ENCODE results near the gene BACH2.

Gene BACH2

GRCh38 chr6:90229331-90230010 is 67.2 kb downstream of the BACH2 start:
- H2BK15ac ChIP-seq (ENCODE audit: low read length), result no peak overlapping the region
- H3K9ac ChIP-seq (ENCODE audit: low read depth, low read length, poor library complexity), result no peak overlapping the region
- no peak overlapping the region for H2BK12ac ChIP-seq (ENCODE audit: low read length)
- no peak overlapping the region for H4K91ac ChIP-seq (ENCODE audit: low read depth, low read length, poor library complexity)
- no peaks in the 10 kb centered on the region for H3K9me3 ChIP-seq (replicated peaks in 1 of 2; ENCODE audit: control insufficient read depth in 2 of 2, insufficient read depth in 1 of 2, low read depth in 1 of 2, low read length in 2 of 2)
- DNase-seq (ENCODE audit: low spot score), result no peak
- no peaks in the 10 kb centered on the region for H3K27me3 ChIP-seq (ENCODE audit: control insufficient read depth in 3 of 3, insufficient read depth in 3 of 3, low read depth in 1 of 3, low read length in 3 of 3)
- H3K27ac ChIP-seq (replicated peaks; ENCODE audit: low read length), result no peak overlapping the region
- no peak overlapping the region for H2BK120ac ChIP-seq (ENCODE audit: low read depth, low read length)
- no peak overlapping the region for H2AFZ ChIP-seq (ENCODE audit: low read length)
- H4K8ac ChIP-seq (ENCODE audit: low read depth, low read length), result no peak overlapping the region
- no peak overlapping the region for H2AK5ac ChIP-seq (ENCODE audit: low read depth, low read length)
- H3K36me3 ChIP-seq (replicated peaks in 1 of 2; ENCODE audit: control insufficient read depth in 2 of 2, insufficient read depth in 2 of 2, low read length in 2 of 2), result peaks cover 0 to 2% of the 10 kb centered on the region in 2 donors
- H3K18ac ChIP-seq (ENCODE audit: low read length), result no peak overlapping the region
- H3K4ac ChIP-seq (ENCODE audit: low read length), result no peak overlapping the region
- no peak overlapping the region for H3K4me3 ChIP-seq (ENCODE audit: low read length in 2 of 2)
- H3K14ac ChIP-seq (ENCODE audit: low read length), result no peak overlapping the region
- H3K4me1 ChIP-seq (ENCODE audit: control insufficient read depth in 2 of 2, insufficient read depth in 1 of 2, low read depth in 1 of 2, low read length in 2 of 2), result peaks cover 13 to 18% of the 10 kb centered on the region in 2 donors
- H2BK5ac ChIP-seq (ENCODE audit: low read length), result no peak overlapping the region
- no peak overlapping the region for H3K4me2 ChIP-seq (ENCODE audit: insufficient read depth, low read length, poor library complexity, severe bottlenecking)
- H3K79me1 ChIP-seq (ENCODE audit: low read depth, low read length), result no peaks in the 10 kb centered on the region
- WGBS, 2 donors (ENCODE audit: extremely low coverage in 2 of 2, insufficient read length in 2 of 2, insufficient replicate concordance in 1 of 2), result no CpG with 5 or more reads among the region's 10 CpGs
- H3K23ac ChIP-seq (ENCODE audit: low read depth, low read length, poor library complexity), result no peak overlapping the region

GRCh38 chr6:90227673-90228072 is 69.0 kb downstream of the BACH2 start:
- Histone ChIP-seq H3K36me3 (replicated peaks in 1 of 2; ENCODE audit: control insufficient read depth in 2 of 2, insufficient read depth in 2 of 2, low read length in 2 of 2) (no peaks in the 10 kb centered on the region), H3K4ac (ENCODE audit: low read length) (no peak overlapping the region), H4K8ac (ENCODE audit: low read depth, low read length) (no peak overlapping the region), H3K14ac (ENCODE audit: low read length) (no peak overlapping the region), H2AFZ (ENCODE audit: low read length) (peak overlapping the region; percentile 73), H3K4me2 (ENCODE audit: insufficient read depth, low read length, poor library complexity, severe bottlenecking) (no peak overlapping the region), H3K27me3 (ENCODE audit: control insufficient read depth in 3 of 3, insufficient read depth in 3 of 3, low read depth in 1 of 3, low read length in 3 of 3) (no peaks in the 10 kb centered on the region), H3K4me1 (ENCODE audit: control insufficient read depth in 2 of 2, insufficient read depth in 1 of 2, low read depth in 1 of 2, low read length in 2 of 2) (peaks cover 13 to 18% of the 10 kb centered on the region in 2 donors), H2BK120ac (ENCODE audit: low read depth, low read length) (no peak overlapping the region), H2BK12ac (ENCODE audit: low read length) (no peak overlapping the region), H3K9ac (ENCODE audit: low read depth, low read length, poor library complexity) (no peak overlapping the region), H2BK15ac (ENCODE audit: low read length) (no peak overlapping the region), H2BK5ac (ENCODE audit: low read length) (no peak overlapping the region), H3K23ac (ENCODE audit: low read depth, low read length, poor library complexity) (no peak overlapping the region), H3K4me3 (ENCODE audit: low read length in 2 of 2) (no peak overlapping the region), H3K18ac (ENCODE audit: low read length) (no peak overlapping the region), H4K91ac (ENCODE audit: low read depth, low read length, poor library complexity) (no peak overlapping the region), H3K27ac (replicated peaks; ENCODE audit: low read length) (peak overlapping the region; percentile 78), H2AK5ac (ENCODE audit: low read depth, low read length) (no peak overlapping the region), H3K9me3 (replicated peaks in 1 of 2; ENCODE audit: control insufficient read depth in 2 of 2, insufficient read depth in 1 of 2, low read depth in 1 of 2, low read length in 2 of 2) (peaks cover 2 to 10% of the 10 kb centered on the region in 2 donors), H3K79me1 (ENCODE audit: low read depth, low read length) (peaks cover 3% of the 10 kb centered on the region)
- DNase-seq (ENCODE audit: low spot score), result no peak

- Histone ChIP-seq H3K27ac (replicated peaks; ENCODE audit: low read length) (peak overlapping the region; percentile 78), H3K4me2 (ENCODE audit: insufficient read depth, low read length, poor library complexity, severe bottlenecking) (no peak overlapping the region), H2BK15ac (ENCODE audit: low read length) (no peak overlapping the region), H2AK5ac (ENCODE audit: low read depth, low read length) (no peak overlapping the region), H2AFZ (ENCODE audit: low read length) (peak overlapping the region; percentile 73), H4K8ac (ENCODE audit: low read depth, low read length) (no peak overlapping the region), H3K9me3 (replicated peaks in 1 of 2; ENCODE audit: control insufficient read depth in 2 of 2, insufficient read depth in 1 of 2, low read depth in 1 of 2, low read length in 2 of 2) (peaks cover 2 to 10% of the 10 kb centered on the region in 2 donors), H3K4ac (ENCODE audit: low read length) (no peak overlapping the region), H2BK5ac (ENCODE audit: low read length) (no peak overlapping the region), H3K23ac (ENCODE audit: low read depth, low read length, poor library complexity) (no peak overlapping the region), H3K27me3 (ENCODE audit: control insufficient read depth in 3 of 3, insufficient read depth in 3 of 3, low read depth in 1 of 3, low read length in 3 of 3) (no peaks in the 10 kb centered on the region), H2BK12ac (ENCODE audit: low read length) (no peak overlapping the region), H3K79me1 (ENCODE audit: low read depth, low read length) (peaks cover 3% of the 10 kb centered on the region), H2BK120ac (ENCODE audit: low read depth, low read length) (no peak overlapping the region), H4K91ac (ENCODE audit: low read depth, low read length, poor library complexity) (no peak overlapping the region), H3K4me1 (ENCODE audit: control insufficient read depth in 2 of 2, insufficient read depth in 1 of 2, low read depth in 1 of 2, low read length in 2 of 2) (peaks cover 13 to 18% of the 10 kb centered on the region in 2 donors), H3K4me3 (ENCODE audit: low read length in 2 of 2) (no peak overlapping the region), H3K36me3 (replicated peaks in 1 of 2; ENCODE audit: control insufficient read depth in 2 of 2, insufficient read depth in 2 of 2, low read length in 2 of 2) (no peaks in the 10 kb centered on the region), H3K9ac (ENCODE audit: low read depth, low read length, poor library complexity) (no peak overlapping the region), H3K14ac (ENCODE audit: low read length) (no peak overlapping the region), H3K18ac (ENCODE audit: low read length) (no peak overlapping the region)
- WGBS, 2 donors (ENCODE audit: extremely low coverage in 2 of 2, insufficient read length in 2 of 2, insufficient replicate concordance in 1 of 2), result no CpG with 5 or more reads among the region's 6 CpGs
- DNase-seq (ENCODE audit: low spot score), result peak; percentile 17
Measured at GRCh38 chr6:90227213-90227612, 69.4 kb downstream of the BACH2 start.

GRCh38 chr6:90226257-90226656 is 70.4 kb downstream of the BACH2 start:
- H3K27ac ChIP-seq (replicated peaks; ENCODE audit: low read length), result no peak overlapping the region
- no peak overlapping the region for H2AFZ ChIP-seq (ENCODE audit: low read length)
- H3K79me1 ChIP-seq (ENCODE audit: low read depth, low read length), result peaks cover 3% of the 10 kb centered on the region
- H2AK5ac ChIP-seq (ENCODE audit: low read depth, low read length), result no peak overlapping the region
- no peak overlapping the region for H2BK12ac ChIP-seq (ENCODE audit: low read length)
- peak overlapping the region; percentile 23 for H3K18ac ChIP-seq (ENCODE audit: low read length)
- no peak overlapping the region for H3K9ac ChIP-seq (ENCODE audit: low read depth, low read length, poor library complexity)
- no peaks in the 10 kb centered on the region for H3K27me3 ChIP-seq (ENCODE audit: control insufficient read depth in 3 of 3, insufficient read depth in 3 of 3, low read depth in 1 of 3, low read length in 3 of 3)
- no peak overlapping the region for H2BK15ac ChIP-seq (ENCODE audit: low read length)
- H4K8ac ChIP-seq (ENCODE audit: low read depth, low read length), result no peak overlapping the region
- no peak overlapping the region for H3K14ac ChIP-seq (ENCODE audit: low read length)
- peaks cover 2 to 10% of the 10 kb centered on the region in 2 donors for H3K9me3 ChIP-seq (replicated peaks in 1 of 2; ENCODE audit: control insufficient read depth in 2 of 2, insufficient read depth in 1 of 2, low read depth in 1 of 2, low read length in 2 of 2)
- H3K23ac ChIP-seq (ENCODE audit: low read depth, low read length, poor library complexity), result no peak overlapping the region
- H2BK120ac ChIP-seq (ENCODE audit: low read depth, low read length), result no peak overlapping the region
- H3K4ac ChIP-seq (ENCODE audit: low read length), result no peak overlapping the region
- WGBS, 2 donors (ENCODE audit: extremely low coverage in 2 of 2, insufficient read length in 2 of 2, insufficient replicate concordance in 1 of 2), result no CpG with 5 or more reads among the region's 2 CpGs
- H3K4me1 ChIP-seq (ENCODE audit: control insufficient read depth in 2 of 2, insufficient read depth in 1 of 2, low read depth in 1 of 2, low read length in 2 of 2), result peaks cover 14 to 15% of the 10 kb centered on the region in 2 donors
- no peaks in the 10 kb centered on the region for H3K36me3 ChIP-seq (replicated peaks in 1 of 2; ENCODE audit: control insufficient read depth in 2 of 2, insufficient read depth in 2 of 2, low read length in 2 of 2)
- H3K4me3 ChIP-seq (ENCODE audit: low read length in 2 of 2), result no peak overlapping the region
- no peak overlapping the region for H4K91ac ChIP-seq (ENCODE audit: low read depth, low read length, poor library complexity)
- H2BK5ac ChIP-seq (ENCODE audit: low read length), result no peak overlapping the region
- no peak for DNase-seq (ENCODE audit: low spot score)
- no peak overlapping the region for H3K4me2 ChIP-seq (ENCODE audit: insufficient read depth, low read length, poor library complexity, severe bottlenecking)
